NCI-H1105 treated with DMSO at 0.1 percent for 48 hours (cell line): ENCODE data around the gene ARL6.

Experiments
- DNase-seq: peaks from one replicate; lab custom pipeline; 2025; lab: John Stamatoyannopoulos, UW

The ARL6 gene, protein sequence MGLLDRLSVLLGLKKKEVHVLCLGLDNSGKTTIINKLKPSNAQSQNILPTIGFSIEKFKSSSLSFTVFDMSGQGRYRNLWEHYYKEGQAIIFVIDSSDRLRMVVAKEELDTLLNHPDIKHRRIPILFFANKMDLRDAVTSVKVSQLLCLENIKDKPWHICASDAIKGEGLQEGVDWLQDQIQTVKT

DNA sequence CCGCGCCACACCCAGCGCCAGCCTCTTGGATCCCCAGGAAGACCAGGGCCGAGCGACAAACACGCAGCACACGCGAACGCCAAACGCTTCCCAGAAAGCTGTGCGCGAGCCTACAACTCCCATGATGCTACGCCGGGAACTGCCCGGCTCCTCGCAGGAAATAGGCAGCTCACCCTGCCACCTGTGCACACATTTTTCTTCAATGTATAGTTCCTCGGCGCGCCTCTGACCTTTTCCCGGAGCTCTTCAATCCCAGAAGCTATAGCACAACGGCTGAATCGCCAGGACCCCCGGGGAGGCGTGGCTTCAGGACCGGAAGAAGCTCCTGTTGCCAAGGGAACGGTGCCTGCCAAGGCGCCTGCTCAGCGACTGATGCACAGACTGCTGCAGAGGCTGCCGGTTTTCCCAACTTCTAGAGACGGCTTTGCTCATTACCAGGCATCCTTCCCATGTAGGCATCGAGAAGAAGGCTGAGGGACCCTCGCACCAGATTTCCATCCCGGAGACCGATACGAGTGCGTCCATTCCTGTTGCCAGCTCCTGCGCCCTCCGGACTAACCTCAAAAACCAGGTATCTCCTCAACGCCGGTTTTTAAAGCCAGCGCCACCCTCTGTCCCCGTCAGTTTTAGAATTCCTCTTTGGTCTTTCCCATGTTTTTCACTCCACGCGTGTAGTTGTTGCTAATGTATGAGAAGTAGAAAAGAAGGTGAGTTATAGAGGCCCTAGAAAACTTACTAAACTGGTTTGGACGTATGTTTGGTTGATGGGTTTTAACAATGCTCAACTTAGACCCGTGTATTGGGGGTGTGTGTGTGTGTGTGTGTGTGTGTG is at the start of gene ARL6:
Gene ARL6 (plus strand): TSS at position 352 of the 832 bp plus-strand sequence. CDS start 3,350 bp downstream, outside the sequence.
- DNase-seq, result peak; percentile 97

DNA sequence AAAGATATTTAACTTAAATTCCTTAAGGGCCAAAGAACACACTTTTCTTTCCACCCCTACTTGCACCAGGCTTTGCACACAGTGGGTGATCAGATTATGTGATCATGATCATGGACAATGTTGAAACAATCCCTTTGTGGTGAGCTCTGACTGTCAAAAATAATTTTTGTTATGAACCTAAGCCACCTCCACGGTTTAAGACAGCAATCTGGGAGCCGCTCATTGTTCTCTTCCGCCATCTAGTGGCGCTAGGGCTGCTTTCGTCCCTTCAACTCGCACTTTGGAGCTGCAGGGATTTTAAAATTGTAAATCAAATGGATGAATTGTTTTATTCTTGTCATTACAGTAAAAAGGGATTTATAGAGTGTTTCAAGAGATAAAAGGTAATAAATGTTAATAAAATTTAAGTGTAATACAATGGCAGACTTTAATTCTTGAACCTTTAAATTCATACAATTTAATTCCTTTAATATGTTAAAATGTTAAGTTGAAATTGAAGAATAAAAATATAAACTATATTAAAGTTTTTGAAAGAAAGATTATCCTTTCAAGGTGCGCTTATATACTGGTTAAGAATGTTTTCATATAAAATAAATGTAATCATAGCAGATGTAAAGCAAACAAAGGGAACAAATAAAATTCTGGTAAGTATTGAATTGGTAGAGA is 45.3 kb upstream of the ARL6 start:
- peak; percentile 77 for DNase-seq

DNA sequence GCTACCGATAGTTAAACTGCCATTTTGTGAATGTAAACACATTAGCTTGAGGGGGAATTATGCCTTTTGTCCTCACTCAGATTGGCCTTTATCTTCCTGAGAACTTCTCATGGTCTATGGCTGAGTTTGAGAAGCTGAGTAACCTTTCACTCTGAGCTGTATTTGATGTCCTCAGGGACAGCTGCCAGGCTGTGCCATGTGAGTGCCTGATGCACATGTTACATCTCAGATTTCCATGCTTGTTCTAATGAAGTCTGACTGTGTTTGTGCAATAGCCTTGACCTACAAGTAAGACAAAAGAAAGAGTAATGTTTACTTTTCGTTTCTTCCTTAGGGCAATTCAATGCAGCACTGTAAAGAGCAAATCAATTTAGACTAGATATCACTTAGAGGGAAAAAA is 44.1 kb upstream of the ARL6 start:
- peak; percentile 39 for DNase-seq

DNA sequence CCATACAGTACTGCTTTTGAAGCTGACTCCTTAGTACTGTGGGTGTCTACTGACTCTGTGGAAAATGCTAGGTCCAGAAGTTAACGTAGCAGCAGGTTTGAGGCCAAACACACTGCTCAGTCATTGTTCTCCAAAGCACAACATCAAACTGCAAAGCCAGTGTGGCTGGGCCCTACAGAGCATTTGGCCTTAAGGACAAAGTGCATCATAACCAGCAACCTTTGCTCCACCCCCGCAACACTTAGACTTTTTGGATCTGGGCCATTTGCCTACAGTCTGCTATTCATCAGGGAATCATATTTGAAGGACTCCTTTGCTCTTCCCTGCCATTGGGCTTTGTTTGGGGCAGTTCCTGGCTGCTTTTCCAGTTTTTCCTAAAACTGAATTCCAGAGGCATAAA is 43.1 kb upstream of the ARL6 start:
- no peak for DNase-seq

DNA sequence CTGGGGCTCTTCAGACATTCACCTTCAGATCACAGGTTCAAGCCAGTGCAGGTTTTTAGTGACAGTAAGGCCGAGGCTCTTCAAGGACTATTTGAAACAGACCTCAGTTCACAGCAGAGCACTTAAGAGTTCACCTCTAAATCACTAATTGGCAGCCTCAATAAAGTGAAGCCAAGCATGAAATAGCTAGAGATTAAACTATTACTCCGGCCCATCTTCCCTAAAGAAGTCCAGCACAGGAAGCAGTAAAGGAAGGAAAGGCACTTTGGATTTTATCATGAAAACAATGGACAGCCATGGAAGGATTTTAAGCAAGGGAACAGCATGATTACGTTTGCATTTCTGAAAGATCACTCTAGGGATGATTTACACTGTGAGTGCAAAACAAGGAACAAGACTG is 27.6 kb upstream of the ARL6 start:
- peak; percentile 74 for DNase-seq

DNA sequence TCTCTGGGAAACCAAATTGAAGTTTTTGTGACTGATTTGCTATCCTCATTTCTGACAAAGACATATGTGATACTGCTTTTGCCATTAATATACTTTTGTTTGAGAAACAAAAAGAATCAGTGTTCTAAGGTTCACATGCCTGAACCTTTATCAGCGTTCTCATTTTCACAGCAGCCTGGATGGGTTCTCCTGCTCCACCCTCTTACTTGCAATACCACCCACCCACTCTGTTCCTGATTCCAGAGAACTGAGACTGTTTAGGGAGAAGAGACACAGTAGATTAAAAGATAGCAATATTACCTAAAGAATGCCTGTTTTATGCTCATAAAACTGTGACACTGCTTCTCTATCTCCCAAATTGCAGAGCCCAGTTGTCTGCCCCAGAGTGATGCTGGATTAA is 25.8 kb upstream of the ARL6 start:
- DNase-seq, result no peak

DNA sequence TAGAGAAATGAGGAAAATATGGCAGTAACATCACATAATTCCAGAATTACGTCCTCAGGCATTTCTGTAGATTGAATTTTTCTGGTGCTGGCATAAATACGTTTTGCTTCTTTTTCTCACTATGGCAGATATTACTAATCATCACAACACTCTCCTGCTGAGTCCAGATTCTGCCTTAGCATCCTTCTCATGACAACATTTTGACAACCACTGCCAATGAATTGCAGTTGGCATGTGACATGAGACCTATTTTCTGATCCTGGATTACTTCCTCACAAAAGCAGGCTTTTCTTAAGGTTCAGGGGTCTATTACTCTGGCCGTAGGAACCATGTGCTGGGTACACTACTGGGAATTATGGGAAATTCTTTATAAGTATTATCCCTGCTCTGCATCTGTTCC is 22.5 kb upstream of the ARL6 start:
- no peak for DNase-seq

DNA sequence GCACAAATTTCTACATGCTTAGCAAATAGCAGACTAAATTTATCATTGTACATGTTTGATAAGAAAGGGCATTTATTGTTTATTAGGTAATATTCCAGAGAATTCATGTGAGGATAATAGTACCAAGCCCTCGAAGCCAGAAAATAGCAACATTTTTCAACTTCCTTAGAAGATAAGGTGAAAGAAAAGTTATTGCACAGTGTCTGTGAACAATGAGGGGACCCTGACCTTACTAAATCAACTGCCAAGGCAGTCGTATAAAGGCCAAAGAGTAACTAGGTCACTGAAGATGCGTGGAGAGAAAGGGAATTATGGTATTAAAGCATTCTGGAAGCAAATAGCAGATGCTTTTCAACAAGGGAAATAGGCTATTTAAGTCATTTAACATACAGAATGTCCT is 20.3 kb upstream of the ARL6 start:
- no peak for DNase-seq

DNA sequence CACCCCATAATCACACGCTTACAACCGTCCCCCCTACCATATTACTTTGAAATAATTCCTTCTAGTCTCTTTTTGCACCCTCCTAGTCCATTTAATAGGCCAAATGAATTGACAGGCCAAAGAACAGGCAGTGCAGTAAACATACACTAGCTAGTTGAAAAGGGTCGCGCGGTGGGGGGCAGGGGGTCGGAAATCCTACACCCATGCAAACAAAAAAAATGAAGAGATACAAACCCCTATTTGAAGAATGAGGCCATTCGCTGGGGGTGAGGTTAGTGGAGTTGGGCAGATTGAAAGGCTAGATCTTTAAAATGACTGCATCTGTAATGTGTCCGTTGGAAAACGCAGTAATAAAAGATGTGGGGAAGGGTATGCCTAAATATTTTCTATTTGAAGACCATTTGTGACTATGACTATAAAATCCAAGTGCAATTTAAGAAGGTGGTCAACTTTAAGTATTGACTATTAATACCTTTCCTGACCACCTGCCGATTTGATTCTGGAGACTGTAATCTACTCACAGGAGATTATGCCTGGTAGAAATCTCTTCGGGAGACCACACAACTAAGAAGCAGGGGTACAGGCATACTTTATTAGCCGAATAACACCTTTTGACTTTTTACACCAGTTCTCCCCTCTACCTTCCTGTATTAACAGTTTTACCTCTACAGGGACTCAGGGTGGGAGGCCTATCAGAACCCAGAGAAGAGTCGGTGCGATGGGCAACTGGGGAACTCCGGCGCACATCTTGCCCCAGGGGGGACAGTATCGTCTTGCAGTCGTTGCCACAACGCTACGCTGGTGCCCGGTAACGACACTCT is 762 bp upstream of the ARL6 start:
- DNase-seq, result peak; percentile 38

DNA sequence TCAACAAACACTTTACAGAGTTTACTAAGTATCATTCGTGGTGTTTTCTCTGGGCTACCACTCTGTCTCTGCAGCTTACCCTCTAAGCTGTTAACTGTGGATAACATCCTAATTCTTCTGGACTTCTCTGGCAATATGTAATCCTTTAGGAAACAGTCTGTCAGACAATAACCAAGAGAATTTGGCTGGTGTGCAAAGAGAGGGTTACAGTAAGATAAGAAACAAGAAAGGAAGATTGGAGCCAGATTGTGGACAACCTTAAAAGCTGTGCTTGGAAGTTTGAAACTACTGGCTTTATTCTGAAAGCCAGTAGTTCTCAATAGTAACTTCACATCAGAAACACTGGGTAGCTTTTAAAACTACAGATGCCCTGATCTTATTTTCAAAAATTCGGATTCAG is 778 bp downstream of the ARL6 start:
- no peak for DNase-seq

DNA sequence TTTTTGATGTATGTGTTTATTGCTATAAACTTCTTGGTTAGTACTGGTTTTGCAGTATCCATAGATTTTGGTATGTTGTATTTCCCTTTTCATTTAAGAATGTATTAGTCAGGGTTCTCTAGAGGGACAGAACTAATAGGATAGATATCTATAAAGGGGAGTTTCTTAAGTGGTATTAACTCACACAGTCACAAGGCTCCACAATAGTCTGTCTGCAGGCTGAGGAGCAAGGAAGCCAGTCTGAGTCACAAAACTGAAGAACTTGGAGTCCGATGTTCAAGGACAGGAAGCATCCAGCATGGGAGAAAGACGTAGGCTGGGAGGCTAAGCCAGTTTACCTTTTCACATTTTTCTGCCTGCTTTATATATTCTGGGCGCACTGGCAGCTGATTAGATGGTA is 8.4 kb downstream of the ARL6 start:
- no peak for DNase-seq

DNA sequence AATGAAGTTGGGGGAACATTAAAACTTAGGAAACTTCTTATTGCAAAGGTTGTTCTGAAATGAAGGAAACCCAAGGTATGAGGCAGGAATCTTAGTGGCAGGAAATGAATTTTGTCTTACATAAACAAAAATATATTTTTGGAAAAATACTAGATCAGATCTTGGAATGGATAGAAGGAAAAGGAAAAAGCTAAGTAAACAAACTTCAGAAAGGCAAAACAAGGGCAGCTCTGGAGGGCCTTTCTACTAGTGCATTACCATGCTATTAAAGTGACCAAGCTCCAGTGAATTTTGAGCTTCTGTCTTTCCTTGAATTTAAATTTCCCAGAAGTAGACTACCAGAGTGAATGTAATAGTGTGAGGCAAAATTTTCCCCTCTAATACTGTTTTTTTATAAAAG is 13.6 kb downstream of the ARL6 start:
- no peak for DNase-seq

DNA sequence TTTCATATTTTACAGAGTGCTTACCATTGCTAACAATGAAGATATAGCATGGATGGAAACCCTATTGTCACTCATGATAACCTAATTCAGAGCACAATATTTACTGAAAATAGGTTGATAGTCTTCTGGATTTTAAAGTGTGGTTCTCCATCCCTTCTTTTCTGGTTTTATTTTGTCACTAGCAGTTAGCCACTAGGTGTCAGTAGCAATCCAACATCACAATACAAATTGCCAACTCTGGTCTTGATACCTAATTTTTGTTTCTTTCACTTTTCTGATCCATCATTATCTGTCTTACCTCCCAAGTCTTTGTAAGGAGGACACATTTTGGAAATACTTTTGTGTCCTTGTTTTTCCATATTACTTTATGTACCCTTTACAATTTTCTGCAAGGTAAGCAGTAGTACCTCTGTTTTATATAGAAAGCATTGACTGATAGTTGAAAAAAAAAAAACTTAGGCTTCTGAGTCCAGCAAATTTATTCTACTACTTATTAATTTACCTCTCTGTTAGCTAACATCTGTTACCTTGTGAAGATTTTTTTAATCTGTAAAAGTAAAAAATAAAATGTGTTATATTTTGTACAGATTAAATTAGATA is 29.0 kb downstream of the ARL6 start:
- DNase-seq, result peak; percentile 64

DNA sequence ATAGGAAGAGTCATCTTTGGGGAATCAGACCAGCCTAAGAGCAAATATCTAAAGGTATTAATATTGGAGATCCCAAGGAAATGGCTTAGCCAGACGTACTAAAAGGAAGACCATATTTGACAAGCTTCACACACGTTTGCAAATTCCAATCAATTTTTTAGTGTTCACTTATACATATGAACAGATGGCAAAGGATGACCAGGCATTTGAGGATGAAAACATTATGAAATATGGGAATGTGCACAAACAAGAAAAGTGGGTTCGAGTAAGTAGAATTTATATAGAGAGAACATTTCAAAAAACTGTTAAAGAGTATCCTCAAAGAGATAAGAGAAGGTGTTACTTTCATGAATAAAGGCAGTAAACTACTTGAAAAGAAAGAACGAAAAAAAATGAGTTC is 31.4 kb downstream of the ARL6 start:
- DNase-seq, result no peak

DNA sequence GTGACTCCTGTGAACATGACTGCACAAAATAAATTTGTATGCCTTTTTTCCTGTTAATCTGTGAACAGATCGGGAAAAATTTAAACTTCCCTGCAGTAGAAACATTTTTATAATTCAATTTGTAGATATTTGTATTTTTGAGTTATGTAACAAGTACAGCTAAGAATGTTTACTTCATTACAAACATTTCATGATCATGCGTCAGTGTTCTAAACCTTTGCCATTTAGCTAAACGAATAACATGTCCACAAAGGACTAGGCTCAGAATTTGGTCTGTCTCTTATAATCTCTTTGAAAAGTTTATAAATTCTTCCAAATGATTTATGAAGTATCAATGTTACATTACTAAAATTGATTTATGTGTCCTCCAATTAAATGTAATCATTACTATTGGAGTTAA is 39.9 kb downstream of the ARL6 start:
- DNase-seq, result no peak

DNA sequence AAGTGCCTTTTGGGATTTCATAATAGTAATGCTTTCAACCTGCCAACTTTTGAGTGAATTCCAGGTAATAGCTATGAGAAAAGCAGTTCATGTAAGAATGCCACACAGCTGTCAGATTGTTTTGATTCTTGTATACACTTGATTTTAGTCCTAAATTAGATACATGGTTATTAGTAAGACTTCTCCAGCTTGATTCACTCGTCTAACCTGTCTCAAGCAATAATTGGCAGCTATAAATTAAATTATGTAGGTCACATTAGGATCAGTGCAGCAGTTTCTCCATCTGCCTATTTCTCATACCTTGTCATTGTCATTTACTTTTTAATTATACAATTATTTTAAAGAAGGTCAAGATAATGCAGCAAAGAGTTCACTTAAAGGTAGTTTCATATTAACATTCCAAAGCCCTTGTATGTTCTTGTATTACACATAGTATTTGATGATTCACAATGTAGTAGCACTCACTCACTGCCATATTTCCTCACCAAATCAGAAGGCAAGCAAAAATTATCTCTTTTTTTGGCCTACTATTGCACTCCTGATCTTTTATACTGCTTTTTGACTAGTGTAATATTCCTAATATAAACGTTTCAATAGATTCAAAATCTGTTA is 46.3 kb downstream of the ARL6 start:
- no peak for DNase-seq

DNA sequence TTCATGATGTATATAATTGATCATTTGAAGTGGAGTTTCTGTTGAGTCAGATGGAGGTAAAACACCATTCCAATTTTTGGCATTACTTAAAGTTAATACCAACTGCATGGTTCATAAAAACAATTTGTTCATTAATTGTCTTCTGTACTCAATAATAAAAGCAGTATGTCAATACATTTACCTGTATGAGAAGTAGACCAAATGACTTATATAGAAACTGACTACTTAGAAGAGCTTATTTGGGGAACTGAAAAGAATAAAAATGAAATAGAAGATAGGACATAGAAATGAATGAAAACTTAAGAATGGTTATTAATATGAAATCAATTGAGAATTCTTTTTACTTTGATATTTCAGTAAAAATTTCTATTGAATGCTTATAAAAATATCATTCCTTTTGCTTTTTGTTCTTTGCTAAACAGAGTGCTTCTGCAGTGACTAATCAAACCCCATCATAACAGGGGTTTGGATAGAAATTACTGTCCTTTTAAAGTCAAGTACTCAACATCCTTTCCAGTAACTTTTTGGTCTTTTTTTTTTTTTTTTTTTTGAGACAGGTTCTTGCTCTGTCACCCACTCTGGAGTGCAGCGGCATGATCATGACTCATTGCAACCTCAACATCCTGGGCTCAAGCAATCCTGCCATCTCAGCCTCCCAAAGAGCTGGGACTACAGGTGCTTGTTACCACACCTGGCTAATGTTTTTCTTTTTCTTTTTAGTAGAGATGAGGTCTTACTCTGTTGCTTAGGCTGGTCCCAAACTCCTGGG is 50.8 kb downstream of the ARL6 start:
- DNase-seq, result no peak

DNA sequence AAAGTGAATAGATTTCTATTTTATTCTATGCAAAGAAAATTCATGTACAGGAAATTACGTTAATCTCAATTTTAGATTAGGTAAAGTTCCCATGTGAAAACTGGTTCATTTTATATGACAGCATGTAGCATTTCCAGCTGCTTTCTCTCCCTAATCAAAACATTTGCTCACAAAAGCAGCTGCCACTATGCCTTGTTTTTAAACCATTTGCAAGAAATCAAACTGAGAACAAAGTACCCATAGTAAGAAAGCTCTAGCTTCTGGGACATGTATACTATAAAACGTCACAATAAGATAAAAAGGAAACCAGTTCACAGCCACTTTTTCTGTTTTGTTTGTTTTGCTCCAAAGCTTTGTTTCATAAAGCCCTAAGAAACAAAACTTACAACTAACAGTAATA is 52.3 kb downstream of the ARL6 start:
- DNase-seq, result peak; percentile 19

DNA sequence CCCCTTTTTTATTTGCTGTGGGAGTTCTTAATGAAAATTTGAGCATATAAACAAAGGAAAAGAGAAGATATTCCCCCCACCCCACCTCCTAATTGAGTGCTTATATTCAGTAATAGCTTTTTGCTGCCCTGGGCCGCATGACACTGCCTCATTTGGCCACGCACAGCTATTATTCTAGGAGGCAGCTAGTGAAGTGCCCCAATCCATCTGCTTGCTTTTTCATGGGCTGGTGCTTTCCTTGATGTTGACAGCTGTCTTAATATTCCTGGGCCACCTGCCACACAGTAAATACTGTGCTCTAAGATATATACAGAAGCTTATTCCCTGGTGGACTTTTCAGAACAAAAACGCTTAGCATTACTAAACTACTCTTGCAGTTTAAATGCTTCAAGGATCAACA is 53.4 kb downstream of the ARL6 start:
- DNase-seq, result peak; percentile 99

DNA sequence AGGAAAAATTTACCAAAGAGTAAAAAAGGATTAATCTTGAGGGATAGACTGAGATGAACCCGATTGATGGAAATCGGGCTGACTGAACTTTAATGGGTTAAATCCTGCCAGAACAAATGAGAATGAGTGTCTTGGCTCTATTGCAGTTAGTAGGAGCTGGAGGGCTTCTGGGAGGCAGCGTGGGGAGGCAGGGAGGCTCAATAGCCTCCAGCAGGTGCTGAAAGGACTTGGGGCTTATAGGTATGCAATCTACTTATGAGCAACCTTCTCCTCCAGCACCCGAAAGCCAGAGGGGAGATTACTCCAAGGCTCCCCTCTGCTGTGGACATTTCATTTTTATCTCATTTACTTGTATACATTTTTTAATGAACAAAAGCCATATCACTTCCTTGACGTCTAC is 56.2 kb downstream of the ARL6 start:
- DNase-seq, result no peak

DNA sequence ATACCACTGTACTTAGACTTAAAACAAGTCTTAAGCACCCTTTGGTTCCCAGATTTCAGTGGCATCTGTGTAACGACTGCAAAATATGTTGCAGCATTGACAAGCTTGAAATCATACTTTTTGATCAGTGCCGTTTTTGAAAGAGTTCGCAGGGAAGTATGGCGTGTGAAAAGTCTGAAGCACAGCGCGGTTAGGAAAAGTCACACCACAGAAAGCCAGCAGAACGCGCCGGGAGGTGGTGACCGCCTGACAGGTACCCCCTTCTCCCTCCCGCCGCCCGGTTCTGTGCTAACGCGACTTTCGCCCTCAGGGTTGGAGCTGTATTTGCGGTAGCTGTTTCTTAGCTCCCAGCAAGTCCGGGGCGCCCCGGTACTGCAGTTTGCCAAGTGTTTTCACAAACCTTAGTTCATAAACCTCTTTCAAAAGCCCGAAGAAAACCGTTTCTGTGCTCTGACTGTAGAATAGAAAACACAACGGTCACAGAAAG is 56.8 kb downstream of the ARL6 start:
- peak; percentile 64 for DNase-seq
